ENCODE results near the gene ERN1.

DNA sequence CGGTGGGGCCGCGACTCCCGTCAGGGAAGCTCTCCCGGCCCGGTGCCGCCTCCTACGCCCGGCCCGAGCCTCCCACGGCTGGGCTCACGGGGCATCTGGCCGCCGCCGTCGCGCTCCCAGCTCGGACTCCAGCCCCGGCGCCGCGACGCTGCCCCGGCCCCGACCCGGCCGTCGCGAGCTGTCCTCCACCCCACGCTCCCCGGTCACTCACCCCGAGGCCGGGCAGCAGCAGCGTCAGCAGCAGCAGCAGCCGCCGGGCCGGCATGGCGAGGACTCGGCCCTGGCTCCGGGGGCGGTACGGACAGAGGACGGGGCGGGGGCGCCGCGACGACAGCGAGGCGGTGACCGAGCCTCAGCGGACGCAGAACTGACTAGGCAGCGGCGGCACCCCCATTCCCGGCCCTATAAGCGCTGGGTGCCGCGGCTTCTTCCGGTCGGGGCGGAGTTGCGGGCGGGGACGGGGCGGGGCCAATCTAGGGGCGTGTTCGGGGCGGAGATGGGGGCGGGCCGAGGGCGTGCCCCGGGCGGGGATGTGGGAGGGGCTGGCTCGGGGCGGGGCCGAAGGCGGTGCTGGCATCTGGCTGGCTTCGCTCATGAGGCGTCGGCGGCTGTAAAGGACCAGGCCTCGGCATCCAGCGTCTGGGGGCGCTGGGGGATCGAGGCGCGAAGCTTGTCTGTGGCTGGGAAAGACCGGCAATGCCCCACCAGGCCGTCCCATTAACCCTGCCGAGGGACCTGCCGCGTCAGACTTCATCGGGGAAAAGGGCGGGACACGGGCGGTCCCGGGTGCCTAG, at the start of gene ERN1:
- TF ChIP-seq CTCF (conservative IDR thresholded peaks at IDR 0.05) = no peak
- TF ChIP-seq ZFX (IDR thresholded peaks at IDR 0.05) = peak; percentile 86
